Measurements from ENCODE around the gene ZMYND8.
"Not testable (repeated sequence)": the region's sequence is repeated elsewhere in the genome, so short reads cannot be mapped to it uniquely, and the experiment has no call there.

Gene ZMYND8

DNA sequence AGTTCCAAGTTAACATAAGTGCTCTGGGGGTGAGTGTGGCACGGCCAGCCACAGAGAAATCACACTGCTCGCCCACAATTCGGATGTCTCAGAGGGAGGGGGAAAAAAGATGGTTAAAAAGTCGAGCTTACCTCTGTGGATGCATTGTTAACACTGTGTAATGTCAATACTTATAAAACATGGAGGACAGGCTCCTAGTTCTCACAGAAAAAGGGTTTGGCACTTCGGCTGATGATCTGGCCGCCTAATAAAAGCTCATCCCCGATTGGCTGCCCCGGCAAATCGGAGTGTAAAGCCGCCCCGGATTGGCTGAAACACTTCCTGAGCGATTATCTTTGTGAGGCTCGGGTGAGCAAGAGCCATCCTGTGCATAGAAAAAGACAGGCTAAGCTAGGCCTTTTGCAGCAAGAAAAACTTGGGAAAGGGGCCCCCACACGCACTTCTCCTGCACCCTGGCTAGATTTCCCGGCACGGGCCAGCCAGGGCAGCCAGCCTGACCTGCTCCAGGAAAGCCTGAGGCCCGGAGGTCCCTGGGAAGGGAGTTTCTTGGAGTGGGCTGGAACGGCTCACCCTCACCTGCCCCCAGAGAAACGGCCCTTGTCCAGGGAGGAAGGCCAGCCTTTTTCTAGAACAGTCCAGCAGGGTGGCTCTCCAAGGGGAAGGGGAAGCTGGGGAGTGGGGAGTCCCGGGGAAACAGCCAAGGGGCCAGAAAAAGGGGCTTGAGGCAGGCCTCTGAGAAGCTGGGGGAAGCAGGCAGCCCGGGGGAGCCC lies at the start of gene ZMYND8:
Gene ZMYND8 (minus strand): TSS at position 174 of the 770 bp plus-strand sequence. CDS start 29 bp downstream, at position 145.
- peaks cover 97% of the 10 kb centered on the region for H3K4me1 ChIP-seq (ENCODE audit: insufficient read depth, low read length)
- H3K9ac ChIP-seq (ENCODE audit: low read depth, low read length) = peak within 1 kb of the TSS; percentile 84
- peaks cover 39% of the 10 kb centered on the region for H3K36me3 ChIP-seq (ENCODE audit: insufficient read depth, low read depth, low read length)

DNA sequence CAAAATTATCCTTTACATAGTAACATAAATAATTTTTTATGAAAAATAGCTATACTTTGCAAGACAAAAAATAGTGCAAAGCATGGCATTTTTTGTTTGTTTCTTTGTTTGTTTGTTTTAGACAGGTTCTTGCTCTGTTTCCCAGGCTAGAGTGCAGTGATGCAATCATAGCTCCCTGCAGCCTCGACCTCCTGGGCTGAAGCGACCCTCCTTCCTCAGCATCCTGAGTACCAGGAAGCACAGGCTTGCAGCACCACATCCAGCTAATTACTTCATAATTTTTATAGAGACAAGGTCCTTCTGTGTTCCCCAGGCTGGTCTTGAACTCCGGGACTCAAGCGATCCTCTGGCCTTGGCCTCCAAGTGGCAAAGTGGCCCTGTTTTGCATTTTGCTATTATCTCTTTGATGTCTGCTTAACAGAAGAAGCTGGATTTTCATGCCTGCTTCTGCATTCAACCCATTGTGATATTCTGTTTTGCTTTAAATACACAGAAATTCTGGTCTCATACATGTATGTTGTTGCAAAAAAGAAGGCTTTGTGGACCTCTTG lies 49.4 kb upstream of the ZMYND8 start:
- H3K4me3 ChIP-seq (ENCODE audit: low read length) = no peak overlapping the region
- H3K36me3 ChIP-seq (ENCODE audit: insufficient read depth, low read depth, low read length) = no peaks in the 10 kb centered on the region
- H3K9ac ChIP-seq (ENCODE audit: low read depth, low read length) = no peak overlapping the region
- H3K4me1 ChIP-seq (ENCODE audit: insufficient read depth, low read length) = no peaks in the 10 kb centered on the region
- H3K9me3 ChIP-seq (ENCODE audit: insufficient read depth, low read depth, low read length) = no peaks in the 10 kb centered on the region
- H3K27ac ChIP-seq (ENCODE audit: low read length) = no peak overlapping the region
- no peaks in the 10 kb centered on the region for H3K27me3 ChIP-seq (ENCODE audit: insufficient read depth, low read length)

More for the DNA sequence above, at the start of gene ZMYND8:
- no peaks in the 10 kb centered on the region for H3K9me3 ChIP-seq (ENCODE audit: insufficient read depth, low read depth, low read length)
- H3K27ac ChIP-seq (ENCODE audit: low read length) = peak within 1 kb of the TSS; percentile 99
- no peaks in the 10 kb centered on the region for H3K27me3 ChIP-seq (ENCODE audit: insufficient read depth, low read length)
- peak within 1 kb of the TSS; percentile 47 for H3K4me3 ChIP-seq (ENCODE audit: low read length)

DNA sequence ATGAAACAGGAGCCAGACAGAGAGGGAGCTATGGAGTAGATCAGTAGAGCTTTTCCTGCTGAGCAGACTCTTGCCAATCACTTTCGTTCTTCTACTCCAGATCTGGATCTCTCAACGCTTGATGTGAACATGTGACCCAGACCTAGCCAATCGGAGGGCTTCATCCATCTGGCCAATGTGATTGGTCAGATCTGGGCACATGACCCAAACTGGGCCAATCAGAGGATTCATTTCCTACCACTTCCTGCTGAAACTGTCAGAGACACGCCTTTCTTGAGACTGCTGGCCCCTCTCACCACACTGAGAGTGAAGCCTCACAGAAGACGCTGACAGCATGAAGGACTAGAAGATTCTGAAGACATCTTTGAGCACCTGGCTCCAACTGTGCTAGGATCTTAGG lies 44.2 kb upstream of the ZMYND8 start:
- no peaks in the 10 kb centered on the region for H3K9me3 ChIP-seq (ENCODE audit: insufficient read depth, low read depth, low read length)
- H3K27me3 ChIP-seq (ENCODE audit: insufficient read depth, low read length) = no peaks in the 10 kb centered on the region
- H3K4me1 ChIP-seq (ENCODE audit: insufficient read depth, low read length) = no peaks in the 10 kb centered on the region
- no peak overlapping the region for H3K9ac ChIP-seq (ENCODE audit: low read depth, low read length)
- H3K4me3 ChIP-seq (ENCODE audit: low read length) = no peak overlapping the region
- H3K36me3 ChIP-seq (ENCODE audit: insufficient read depth, low read depth, low read length) = no peaks in the 10 kb centered on the region
- H3K27ac ChIP-seq (ENCODE audit: low read length) = no peak overlapping the region

DNA sequence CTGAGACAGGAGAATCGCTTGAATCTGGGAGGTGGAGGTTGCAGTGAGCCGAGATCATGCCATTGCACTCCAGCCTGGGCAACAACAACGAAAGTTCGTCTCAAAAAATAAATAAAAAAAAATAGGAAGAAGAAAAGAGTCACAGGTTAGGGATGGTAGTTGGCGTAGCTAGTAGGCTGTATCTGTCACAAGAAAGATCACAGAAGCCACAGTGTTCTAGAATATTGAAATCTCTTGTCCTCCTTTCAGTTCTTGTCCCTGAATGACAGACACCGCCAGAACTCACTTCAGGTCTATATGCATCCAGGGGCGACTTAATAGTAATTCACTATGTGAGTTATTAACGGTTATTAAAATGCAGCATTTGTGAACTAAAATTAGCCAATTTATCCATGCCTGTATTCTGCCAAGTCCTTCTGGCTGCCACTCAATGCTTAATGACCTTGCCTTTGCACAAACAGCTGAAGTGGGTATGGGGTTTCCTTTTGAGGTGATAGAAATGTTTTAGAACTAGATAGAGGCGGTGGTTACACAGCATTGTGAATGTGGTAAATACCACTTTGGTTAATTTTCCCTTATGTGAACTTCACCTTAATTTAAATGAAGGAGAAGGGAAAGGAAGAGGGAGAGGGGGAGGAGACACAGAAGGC lies 41.3 kb upstream of the ZMYND8 start:
- Histone ChIP-seq H3K4me1 (ENCODE audit: insufficient read depth, low read length) (no peaks in the 10 kb centered on the region), H3K27me3 (ENCODE audit: insufficient read depth, low read length) (no peaks in the 10 kb centered on the region), H3K36me3 (ENCODE audit: insufficient read depth, low read depth, low read length) (no peaks in the 10 kb centered on the region), H3K27ac (ENCODE audit: low read length) (no peak overlapping the region), H3K9ac (ENCODE audit: low read depth, low read length) (no peak overlapping the region), H3K4me3 (ENCODE audit: low read length) (no peak overlapping the region), H3K9me3 (ENCODE audit: insufficient read depth, low read depth, low read length) (no peaks in the 10 kb centered on the region)

DNA sequence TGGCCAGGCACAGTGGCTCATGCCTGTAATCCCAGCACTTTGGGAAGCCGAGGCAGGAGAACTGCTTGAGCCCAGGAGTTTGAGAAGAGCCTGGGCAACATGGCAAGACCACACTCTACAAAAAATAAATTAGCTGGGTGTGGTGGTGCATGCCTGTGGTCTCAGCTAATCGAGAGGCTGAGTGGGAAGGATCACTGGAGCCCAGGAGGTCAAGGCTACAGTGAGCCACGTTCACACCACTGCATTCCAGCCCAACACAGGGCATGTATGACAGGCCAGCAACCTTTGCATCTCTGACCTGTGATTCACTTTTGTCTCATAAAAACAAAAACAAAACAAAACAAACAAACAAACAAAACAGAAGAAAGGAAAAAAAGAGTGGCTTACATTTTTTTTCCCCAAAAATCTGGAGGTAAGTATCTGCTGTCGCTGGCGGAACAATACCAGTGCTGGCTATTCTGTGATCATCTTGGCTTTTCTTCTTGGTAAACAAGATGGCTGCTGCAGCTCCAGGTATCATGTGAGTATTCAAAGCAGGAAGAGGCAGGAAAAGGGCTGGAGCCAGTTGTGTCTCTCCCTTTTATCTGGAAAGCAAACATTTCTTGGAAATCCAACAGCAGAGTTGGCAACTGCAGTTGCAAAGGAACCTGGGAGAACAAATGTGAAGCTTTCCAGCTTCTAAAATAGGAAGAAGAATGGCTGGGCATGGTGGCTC lies 40.4 kb upstream of the ZMYND8 start:
- H3K27ac ChIP-seq (ENCODE audit: low read length) = no peak overlapping the region
- no peaks in the 10 kb centered on the region for H3K36me3 ChIP-seq (ENCODE audit: insufficient read depth, low read depth, low read length)
- H3K4me3 ChIP-seq (ENCODE audit: low read length) = no peak overlapping the region
- no peaks in the 10 kb centered on the region for H3K9me3 ChIP-seq (ENCODE audit: insufficient read depth, low read depth, low read length)
- H3K27me3 ChIP-seq (ENCODE audit: insufficient read depth, low read length) = no peaks in the 10 kb centered on the region
- H3K9ac ChIP-seq (ENCODE audit: low read depth, low read length) = no peak overlapping the region
- no peaks in the 10 kb centered on the region for H3K4me1 ChIP-seq (ENCODE audit: insufficient read depth, low read length)

DNA sequence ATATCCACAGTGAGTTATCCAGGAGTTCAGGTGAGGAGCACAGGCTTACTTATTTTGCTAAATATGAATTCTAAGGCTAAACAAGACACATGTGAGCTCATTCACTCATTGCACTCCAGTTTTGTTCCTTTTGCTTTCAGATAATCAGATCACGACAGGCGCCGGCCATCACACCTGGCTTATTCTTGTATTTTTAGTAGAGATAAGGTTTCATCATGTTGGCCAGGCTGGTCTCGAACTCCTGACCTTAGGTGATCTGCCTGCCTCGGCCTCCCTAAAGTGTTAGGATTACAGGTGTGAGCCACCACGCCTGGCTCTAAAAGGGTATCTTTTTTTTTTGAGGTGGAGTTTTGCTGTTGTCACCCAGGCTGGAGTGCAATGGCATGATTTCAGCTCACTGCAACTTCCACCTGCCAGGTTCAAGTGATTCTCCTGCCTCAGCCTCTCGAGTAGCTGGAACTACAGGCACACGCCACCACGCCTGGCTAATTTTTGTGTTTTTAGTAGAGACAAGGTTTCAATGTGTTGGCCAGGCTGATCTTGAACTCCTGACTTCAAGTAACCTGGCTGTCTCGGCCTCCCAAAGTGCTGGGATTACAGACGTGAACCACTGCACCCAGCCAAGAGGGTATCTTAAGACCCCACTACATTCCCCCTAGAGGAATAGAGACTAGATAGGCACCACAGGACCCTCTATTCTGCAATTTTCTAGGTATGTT lies 37.5 kb upstream of the ZMYND8 start:
- H3K36me3 ChIP-seq (ENCODE audit: insufficient read depth, low read depth, low read length); H3K4me1 ChIP-seq (ENCODE audit: insufficient read depth, low read length); H3K27ac ChIP-seq (ENCODE audit: low read length); H3K9ac ChIP-seq (ENCODE audit: low read depth, low read length); H3K4me3 ChIP-seq (ENCODE audit: low read length); H3K27me3 ChIP-seq (ENCODE audit: insufficient read depth, low read length); H3K9me3 ChIP-seq (ENCODE audit: insufficient read depth, low read depth, low read length): not testable (repeated sequence)

DNA sequence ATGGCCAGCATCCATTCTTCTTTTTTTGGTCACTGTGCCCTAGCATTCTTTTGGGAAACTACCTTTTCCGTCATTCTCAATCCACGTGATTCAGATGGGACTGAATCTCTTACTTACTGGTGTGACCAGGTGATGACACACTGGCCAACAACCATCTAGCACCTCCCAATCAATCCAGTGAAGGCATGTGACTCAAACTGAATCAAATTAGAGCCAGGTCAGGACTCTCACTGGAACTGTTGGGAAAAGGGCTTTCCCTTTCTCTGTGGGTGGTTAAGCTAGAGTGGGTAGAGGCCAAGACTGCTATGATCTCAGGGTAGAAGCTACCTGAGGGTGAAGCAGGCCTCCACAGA lies 36.2 kb upstream of the ZMYND8 start:
- Histone ChIP-seq H3K27ac (ENCODE audit: low read length) (no peak overlapping the region), H3K9ac (ENCODE audit: low read depth, low read length) (no peak overlapping the region), H3K4me1 (ENCODE audit: insufficient read depth, low read length) (no peaks in the 10 kb centered on the region), H3K4me3 (ENCODE audit: low read length) (no peak overlapping the region), H3K27me3 (ENCODE audit: insufficient read depth, low read length) (no peaks in the 10 kb centered on the region), H3K9me3 (ENCODE audit: insufficient read depth, low read depth, low read length) (no peaks in the 10 kb centered on the region), H3K36me3 (ENCODE audit: insufficient read depth, low read depth, low read length) (no peaks in the 10 kb centered on the region)

DNA sequence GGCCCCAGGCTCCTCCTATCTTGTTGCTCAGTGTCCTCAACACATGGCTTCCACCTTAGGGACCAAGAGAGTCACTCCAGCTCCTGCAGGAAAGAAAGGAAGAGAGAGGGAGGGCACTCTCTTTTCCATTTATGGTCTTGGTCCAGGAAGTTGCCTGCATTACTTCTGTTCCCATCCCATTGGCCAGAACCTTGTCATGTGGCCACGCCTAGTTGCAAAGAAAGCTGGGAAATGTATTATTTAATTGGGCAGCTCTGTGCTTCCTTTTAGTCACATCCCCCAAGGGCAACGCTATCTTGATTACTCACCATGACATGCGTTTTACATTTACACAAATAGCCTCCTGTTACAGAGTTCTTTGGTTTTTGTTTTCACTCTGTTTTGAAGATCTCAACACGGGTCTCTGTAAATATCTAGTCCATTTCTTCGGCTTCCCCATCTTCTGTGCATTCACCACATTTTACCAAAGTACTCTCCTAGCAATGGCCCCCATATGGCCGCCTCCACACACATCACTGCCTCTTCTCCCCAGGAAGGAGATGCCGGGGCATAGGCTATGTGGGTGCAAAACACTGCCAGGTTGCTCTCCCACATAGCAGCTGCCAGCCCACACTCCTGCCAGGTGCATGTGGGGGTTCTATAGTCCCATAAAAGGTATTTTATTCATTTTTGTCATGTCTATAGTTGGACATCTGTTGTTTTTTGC lies 35.7 kb upstream of the ZMYND8 start:
- Histone ChIP-seq H3K4me3 (ENCODE audit: low read length) (no peak overlapping the region), H3K9ac (ENCODE audit: low read depth, low read length) (no peak overlapping the region)

DNA sequence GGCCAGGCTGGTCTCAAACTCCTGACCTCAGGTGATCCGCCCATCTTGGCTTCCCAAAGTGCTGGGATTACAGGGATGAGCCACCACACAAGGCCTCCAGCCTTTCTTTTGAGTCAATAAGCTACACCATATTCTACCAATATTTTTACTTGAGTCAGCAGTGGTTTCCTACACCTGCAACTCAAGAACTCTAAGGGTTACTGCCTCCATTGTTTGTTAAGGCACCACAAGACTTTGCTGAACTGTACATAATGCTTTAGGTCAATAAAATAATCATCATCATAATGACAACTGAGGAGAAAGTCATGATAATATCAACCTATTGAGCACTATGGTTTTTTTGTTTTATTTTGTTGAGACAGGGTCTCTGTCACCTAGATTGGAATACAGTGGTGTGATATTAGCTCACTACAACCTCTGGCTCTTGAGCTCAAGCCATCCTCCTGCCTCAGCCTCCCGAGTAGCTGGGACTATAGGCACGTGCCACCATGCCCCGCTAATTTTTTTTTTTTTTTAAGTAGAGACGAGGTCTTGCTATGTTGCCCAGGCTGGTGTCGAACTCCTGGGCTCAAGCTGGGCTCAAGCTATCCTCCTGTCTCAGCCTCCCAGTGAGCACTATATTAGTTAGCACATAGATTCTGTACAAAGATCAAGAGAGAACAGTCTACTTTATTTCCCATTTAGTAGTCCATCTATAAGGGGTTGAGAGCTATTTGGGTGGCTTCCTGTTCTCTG lies 34.9 kb upstream of the ZMYND8 start:
- Histone ChIP-seq H3K4me1 (ENCODE audit: insufficient read depth, low read length) (no peaks in the 10 kb centered on the region), H3K9ac (ENCODE audit: low read depth, low read length) (no peak overlapping the region), H3K27me3 (ENCODE audit: insufficient read depth, low read length) (no peaks in the 10 kb centered on the region), H3K36me3 (ENCODE audit: insufficient read depth, low read depth, low read length) (no peaks in the 10 kb centered on the region), H3K4me3 (ENCODE audit: low read length) (no peak overlapping the region), H3K27ac (ENCODE audit: low read length) (no peak overlapping the region), H3K9me3 (ENCODE audit: insufficient read depth, low read depth, low read length) (no peaks in the 10 kb centered on the region)

More for the DNA sequence above, 35.7 kb upstream of the ZMYND8 start:
- Histone ChIP-seq H3K27ac (ENCODE audit: low read length) (no peak overlapping the region), H3K36me3 (ENCODE audit: insufficient read depth, low read depth, low read length) (no peaks in the 10 kb centered on the region), H3K4me1 (ENCODE audit: insufficient read depth, low read length) (no peaks in the 10 kb centered on the region), H3K27me3 (ENCODE audit: insufficient read depth, low read length) (no peaks in the 10 kb centered on the region), H3K9me3 (ENCODE audit: insufficient read depth, low read depth, low read length) (no peaks in the 10 kb centered on the region)

DNA sequence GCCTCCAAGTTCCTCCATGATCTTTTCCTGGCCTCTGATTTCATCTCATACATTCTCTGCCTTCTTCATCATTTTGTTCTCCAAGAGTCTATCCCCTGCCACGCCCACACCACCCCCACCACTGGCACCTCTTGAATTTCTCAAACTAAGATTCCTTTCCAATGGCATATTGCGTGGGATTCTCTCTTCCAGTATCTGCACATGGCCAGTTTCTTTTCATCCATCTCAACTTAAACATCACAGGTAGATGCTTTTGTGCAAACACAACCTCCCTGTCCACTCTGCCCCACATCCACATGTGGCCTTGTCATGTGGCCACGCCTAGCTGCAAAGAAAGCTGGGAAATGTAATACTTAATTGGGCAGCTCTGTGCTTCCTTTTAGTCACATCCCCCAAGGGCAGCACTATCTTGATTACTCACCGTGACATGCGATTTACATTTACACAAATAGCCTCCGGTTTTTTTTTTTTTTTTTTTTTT lies 33.4 kb upstream of the ZMYND8 start:
- no peaks in the 10 kb centered on the region for H3K9me3 ChIP-seq (ENCODE audit: insufficient read depth, low read depth, low read length)
- no peak overlapping the region for H3K9ac ChIP-seq (ENCODE audit: low read depth, low read length)
- H3K4me1 ChIP-seq (ENCODE audit: insufficient read depth, low read length) = no peaks in the 10 kb centered on the region
- no peak overlapping the region for H3K27ac ChIP-seq (ENCODE audit: low read length)
- H3K4me3 ChIP-seq (ENCODE audit: low read length) = no peak overlapping the region
- H3K27me3 ChIP-seq (ENCODE audit: insufficient read depth, low read length) = no peaks in the 10 kb centered on the region
- H3K36me3 ChIP-seq (ENCODE audit: insufficient read depth, low read depth, low read length) = no peaks in the 10 kb centered on the region
